KMS-11 (cell line): ENCODE measurements around the gene KAT5.
"Not testable (repeated sequence)": the region's sequence is repeated elsewhere in the genome, so short reads cannot be mapped to it uniquely, and the experiment has no call there.

Experiments used
- H2AFZ ChIP-seq: fragments of 200-600 bp; sonication (generic); 2 replicates; pipeline ENCODE4 v1.6.1; 2016; ENCODE audit warnings: antibody characterized with exemption, mixed run types, low read depth
- H3K27ac ChIP-seq: fragments of 200-600 bp; sonication (generic); 2 replicates; pipeline ENCODE4 v1.6.1; 2016; ENCODE audit warnings: mild to moderate bottlenecking, mixed run types
- H3K27me3 ChIP-seq: fragments of 200-600 bp; sonication (generic); 2 replicates; pipeline ENCODE4 v1.6.1; 2017; ENCODE audit warnings: mild to moderate bottlenecking, low read depth, mixed run types, moderate library complexity; ENCODE audit not compliant: insufficient read depth
- H3K36me3 ChIP-seq: fragments of 200-600 bp; sonication (generic); 2 replicates; pipeline ENCODE4 v1.6.1; 2017; ENCODE audit warnings: mild to moderate bottlenecking, mixed run types; ENCODE audit not compliant: insufficient read depth
- H3K4me1 ChIP-seq: fragments of 200-600 bp; sonication (generic); 2 replicates; pipeline ENCODE4 v1.6.1; 2016; ENCODE audit warnings: mild to moderate bottlenecking, low read depth, mixed run types; ENCODE audit not compliant: poor library complexity, severe bottlenecking
- H3K4me2 ChIP-seq: fragments of 200-600 bp; sonication (generic); 2 replicates; pipeline ENCODE4 v1.7.0; 2016; ENCODE audit warnings: mild to moderate bottlenecking, mixed run types
- H3K4me3 ChIP-seq: fragments of 200-600 bp; sonication (generic); IDR thresholded peaks from 2 replicates; pipeline ENCODE4 v1.6.1; 2017; ENCODE audit warnings: low read depth, low read length, mixed read lengths; ENCODE audit not compliant: insufficient read depth
- H3K79me2 ChIP-seq: fragments of 200-600 bp; sonication (generic); 2 replicates; pipeline ENCODE4 v1.6.1; 2016; ENCODE audit warnings: low read depth, mixed run types; ENCODE audit not compliant: insufficient read depth
- H3K9ac ChIP-seq: fragments of 200-600 bp; sonication (generic); 2 replicates; pipeline ENCODE4 v1.6.1; 2016; ENCODE audit warnings: mild to moderate bottlenecking, mixed run types
- H4K20me1 ChIP-seq: fragments of 200-600 bp; sonication (generic); 2 replicates; pipeline ENCODE4 v1.6.1; 2016; ENCODE audit warnings: mild to moderate bottlenecking, mixed run types; ENCODE audit not compliant: insufficient read depth
- CTCF ChIP-seq: fragments of 200-600 bp; sonication (generic); conservative IDR thresholded peaks from 2 replicates; pipeline ENCODE4 v1.6.1; 2017; ENCODE audit warnings: low read depth, mild to moderate bottlenecking, antibody characterized with exemption, low read length, moderate library complexity, mixed read lengths

Gene KAT5

GRCh38 chr11:65672982-65673381, 39.1 kb upstream of the KAT5 start:
- no peaks in the 10 kb centered on the region for H3K4me1 ChIP-seq
- H3K27ac ChIP-seq, result no peak overlapping the region
- no peaks in the 10 kb centered on the region for H3K27me3 ChIP-seq
- no peak overlapping the region for H3K9ac ChIP-seq
- no peaks in the 10 kb centered on the region for H3K79me2 ChIP-seq
- no peak overlapping the region for H3K4me2 ChIP-seq
- no peak overlapping the region for H2AFZ ChIP-seq
- no peaks in the 10 kb centered on the region for H4K20me1 ChIP-seq
- TF ChIP-seq CTCF, result no peak
- H3K4me3 ChIP-seq, result no peak overlapping the region
- H3K36me3 ChIP-seq, result no peaks in the 10 kb centered on the region

GRCh38 chr11:65680192-65680743, 31.8 kb upstream of the KAT5 start:
- Histone ChIP-seq H3K4me1 (no peaks in the 10 kb centered on the region), H4K20me1 (no peaks in the 10 kb centered on the region), H3K79me2 (no peaks in the 10 kb centered on the region), H2AFZ (no peak overlapping the region), H3K4me3 (no peak overlapping the region), H3K36me3 (no peaks in the 10 kb centered on the region), H3K27me3 (no peaks in the 10 kb centered on the region), H3K9ac (no peak overlapping the region), H3K27ac (no peak overlapping the region), H3K4me2 (no peak overlapping the region)
- TF ChIP-seq CTCF, result no peak

- H4K20me1 ChIP-seq, H3K27ac ChIP-seq, H3K27me3 ChIP-seq, H3K9ac ChIP-seq, H2AFZ ChIP-seq, H3K4me3 ChIP-seq, H3K36me3 ChIP-seq, H3K4me1 ChIP-seq, H3K4me2 ChIP-seq, H3K79me2 ChIP-seq: not testable (repeated sequence)
Measured at GRCh38 chr11:65683480-65683879, 28.6 kb upstream of the KAT5 start.

GRCh38 chr11:65685981-65686380, 26.1 kb upstream of the KAT5 start:
- no peaks in the 10 kb centered on the region for H4K20me1 ChIP-seq
- no peaks in the 10 kb centered on the region for H3K4me1 ChIP-seq
- H3K9ac ChIP-seq, result no peak overlapping the region
- no peaks in the 10 kb centered on the region for H3K36me3 ChIP-seq
- no peak overlapping the region for H3K27ac ChIP-seq
- no peaks in the 10 kb centered on the region for H3K79me2 ChIP-seq
- H3K4me2 ChIP-seq, result no peak overlapping the region
- H3K4me3 ChIP-seq, result no peak overlapping the region
- TF ChIP-seq CTCF, result no peak
- H2AFZ ChIP-seq, result no peak overlapping the region
- H3K27me3 ChIP-seq, result no peaks in the 10 kb centered on the region

- H3K4me1 ChIP-seq, H3K4me3 ChIP-seq, H3K4me2 ChIP-seq, H3K27ac ChIP-seq, H2AFZ ChIP-seq, H3K36me3 ChIP-seq, H3K79me2 ChIP-seq, H3K9ac ChIP-seq, H3K27me3 ChIP-seq, H4K20me1 ChIP-seq: not testable (repeated sequence)
Measured at GRCh38 chr11:65691847-65692246, 20.2 kb upstream of the KAT5 start.
